Neuron (in vitro differentiated cells): Measurements from ENCODE around the gene PDAP1.

Experiments
- H2AFZ ChIP-seq: one replicate; pipeline ENCODE4 v1.6.1; 2013; ENCODE audit warnings: low read depth, mild to moderate bottlenecking, inconsistent platforms, low read length, moderate library complexity
- H3K27me3 ChIP-seq: one replicate; pipeline ENCODE4 v1.6.1; 2013; ENCODE audit warnings: low read length; ENCODE audit not compliant: insufficient read depth
- H3K36me3 ChIP-seq: one replicate; pipeline ENCODE4 v1.6.1; 2013; ENCODE audit warnings: low read length; ENCODE audit not compliant: insufficient read depth
- H3K4me1 ChIP-seq: one replicate; pipeline ENCODE4 v1.6.1; 2013; ENCODE audit warnings: low read length; ENCODE audit not compliant: insufficient read depth
- H3K4me3 ChIP-seq: 2 replicates; pipeline ENCODE4 v1.5.1; 2013; ENCODE audit warnings: mild to moderate bottlenecking, low read length, moderate library complexity
- H3K9me3 ChIP-seq: one replicate; pipeline ENCODE4 v1.6.1; 2013; ENCODE audit warnings: low read length

The PDAP1 gene

DNA sequence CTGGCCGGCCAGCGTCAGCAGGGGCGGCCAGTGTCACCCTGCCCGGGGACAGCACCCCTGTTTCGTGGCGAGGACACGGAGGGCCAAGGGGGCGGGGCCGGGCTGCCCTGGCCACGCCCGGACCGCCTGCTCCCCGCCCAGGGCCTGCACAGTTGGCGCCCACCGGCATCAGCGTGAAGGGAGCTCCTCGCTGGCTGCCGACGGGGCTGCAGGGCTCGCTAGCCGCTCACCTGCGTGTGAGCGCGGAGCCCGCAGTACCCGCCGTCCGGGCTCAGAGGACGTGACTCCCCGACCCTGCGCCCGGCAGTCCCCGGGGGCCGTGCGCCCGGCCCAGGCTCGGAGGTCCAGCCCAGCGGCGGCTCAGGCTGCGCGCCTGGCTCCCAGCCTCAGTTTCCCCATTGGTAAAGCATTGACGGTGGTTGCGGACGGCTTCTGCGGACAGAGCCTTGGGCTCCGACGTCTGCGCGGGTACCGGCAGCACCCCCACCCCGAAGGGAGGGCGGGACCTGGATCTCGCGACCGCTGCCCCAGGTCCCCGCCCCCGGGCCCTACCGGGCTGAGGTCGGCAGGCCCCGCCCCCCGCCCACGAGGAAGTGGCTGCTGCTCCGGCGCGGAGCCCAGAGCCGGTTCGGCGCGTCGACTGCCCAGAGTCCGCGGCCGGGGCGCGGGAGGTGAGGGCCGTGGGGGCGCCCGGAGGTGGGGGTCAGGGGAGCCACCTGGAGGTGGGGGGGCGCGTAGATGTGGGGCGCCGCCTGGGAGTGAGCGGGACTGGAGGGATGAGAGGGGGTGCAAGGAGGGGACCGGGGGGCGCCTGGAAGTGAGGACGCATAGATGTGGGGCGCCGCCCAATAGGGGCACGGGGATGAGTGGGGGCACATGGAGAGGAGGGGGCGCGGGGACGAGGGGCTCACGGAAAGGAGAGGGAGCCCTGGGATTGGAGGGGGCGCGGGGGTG, 34.0 kb downstream of the PDAP1 start, which contains the start of gene ARPC1B:
TSS of gene ARPC1B (plus strand) at position 620 of the 954 bp plus-strand sequence. CDS start 10,985 bp downstream, outside the sequence.
- Histone ChIP-seq H2AFZ (peak within 1 kb of the TSS; percentile 90), H3K36me3 (peaks cover 2% of the 10 kb centered on the region), H3K27me3 (no peaks in the 10 kb centered on the region), H3K4me1 (no peaks in the 10 kb centered on the region), H3K4me3 (peak within 1 kb of the TSS; percentile 58), H3K9me3 (no peaks in the 10 kb centered on the region)

DNA sequence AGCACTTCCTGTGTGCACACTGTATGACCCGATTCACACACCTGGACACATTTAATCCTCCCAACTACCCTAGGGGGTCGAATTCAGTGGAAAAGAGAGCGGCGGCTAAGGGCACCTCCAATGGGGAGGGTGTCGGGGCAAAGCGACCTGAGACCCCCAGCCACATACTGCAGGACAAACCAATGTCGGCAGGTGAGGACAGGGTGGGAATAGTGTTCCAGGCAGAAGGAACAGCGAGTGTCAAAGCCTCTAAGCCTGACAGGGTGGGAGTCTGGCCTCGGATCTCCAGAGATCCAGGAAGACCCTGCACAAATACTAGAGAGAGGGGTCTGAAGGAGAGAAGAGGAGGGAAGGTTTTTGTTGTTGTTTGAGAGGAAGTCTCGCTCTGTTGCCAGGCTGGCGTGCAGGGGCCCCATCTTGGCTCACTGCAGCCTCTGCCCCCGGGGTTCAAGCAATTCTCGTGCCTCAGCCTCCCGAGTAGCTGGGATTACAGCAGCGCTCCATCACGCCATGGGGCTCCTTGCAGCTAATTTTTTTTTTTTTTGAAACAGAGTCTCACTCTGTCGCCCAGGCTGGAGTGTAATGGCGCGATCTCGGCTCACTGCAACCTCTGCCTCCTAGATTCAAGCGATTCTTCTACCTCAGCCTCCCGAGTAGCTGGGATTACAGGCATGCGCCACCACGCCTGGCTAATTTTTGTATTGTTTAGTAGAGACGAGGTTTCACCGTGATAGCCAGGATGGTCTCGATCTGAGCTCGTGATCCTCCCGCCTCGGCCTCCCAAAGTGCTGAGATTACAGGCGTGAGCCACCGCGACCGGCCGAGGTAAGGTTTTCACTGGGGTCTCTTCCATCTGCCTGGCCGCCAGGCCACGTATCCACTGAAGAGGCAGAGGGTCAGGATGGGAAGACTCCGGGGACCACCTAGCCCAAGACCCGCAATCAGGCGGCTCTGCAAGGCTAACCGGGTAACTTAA, 35.0 kb downstream of the PDAP1 start:
- no peak overlapping the region for H3K4me3 ChIP-seq
- H2AFZ ChIP-seq = no peak overlapping the region
- H3K9me3 ChIP-seq = no peaks in the 10 kb centered on the region
- no peaks in the 10 kb centered on the region for H3K27me3 ChIP-seq
- H3K36me3 ChIP-seq = peaks cover 2% of the 10 kb centered on the region
- H3K4me1 ChIP-seq = no peaks in the 10 kb centered on the region

DNA sequence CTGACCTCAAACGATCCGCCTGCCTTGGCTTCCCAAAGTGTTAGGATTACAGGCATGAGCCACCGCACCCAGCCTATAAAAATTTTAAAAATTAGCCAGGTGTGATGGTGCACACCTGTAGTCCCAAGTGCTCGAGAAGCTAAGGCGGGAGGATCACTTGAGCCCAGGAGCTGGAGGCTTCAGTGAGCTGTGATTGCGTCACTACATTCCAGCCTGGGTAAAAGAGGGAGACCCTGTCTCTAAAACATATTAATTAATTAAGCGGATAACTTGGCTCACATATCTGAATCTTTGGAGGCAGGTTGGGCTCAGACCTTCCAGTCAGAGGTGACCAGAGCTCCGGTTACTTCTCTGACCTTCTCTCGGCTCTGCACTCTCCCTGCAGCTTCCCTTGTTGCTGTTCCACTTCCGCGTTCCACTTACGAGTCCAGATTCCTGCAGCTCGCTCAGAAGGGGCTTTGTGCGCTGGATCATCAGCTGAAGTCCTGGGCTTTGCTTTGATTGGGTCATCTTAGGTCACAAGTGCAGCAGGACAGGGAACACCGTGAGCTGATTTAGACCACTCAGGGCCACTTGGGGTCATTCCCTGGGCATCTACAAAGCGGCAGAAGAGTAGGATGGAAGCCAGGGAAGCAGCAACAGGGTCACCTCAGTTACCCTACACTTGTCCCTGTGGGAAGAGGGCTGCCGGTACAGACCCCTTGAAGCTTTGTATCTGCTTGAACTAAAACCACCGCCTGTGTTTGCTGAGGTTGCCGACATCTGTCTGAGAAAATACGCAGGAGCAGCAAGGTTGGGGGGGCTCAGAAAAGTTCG, 35.9 kb downstream of the PDAP1 start:
- Histone ChIP-seq H3K4me1 (no peaks in the 10 kb centered on the region), H3K4me3 (no peak overlapping the region), H3K27me3 (no peaks in the 10 kb centered on the region), H2AFZ (no peak overlapping the region), H3K9me3 (no peaks in the 10 kb centered on the region), H3K36me3 (peaks cover 2% of the 10 kb centered on the region)

DNA sequence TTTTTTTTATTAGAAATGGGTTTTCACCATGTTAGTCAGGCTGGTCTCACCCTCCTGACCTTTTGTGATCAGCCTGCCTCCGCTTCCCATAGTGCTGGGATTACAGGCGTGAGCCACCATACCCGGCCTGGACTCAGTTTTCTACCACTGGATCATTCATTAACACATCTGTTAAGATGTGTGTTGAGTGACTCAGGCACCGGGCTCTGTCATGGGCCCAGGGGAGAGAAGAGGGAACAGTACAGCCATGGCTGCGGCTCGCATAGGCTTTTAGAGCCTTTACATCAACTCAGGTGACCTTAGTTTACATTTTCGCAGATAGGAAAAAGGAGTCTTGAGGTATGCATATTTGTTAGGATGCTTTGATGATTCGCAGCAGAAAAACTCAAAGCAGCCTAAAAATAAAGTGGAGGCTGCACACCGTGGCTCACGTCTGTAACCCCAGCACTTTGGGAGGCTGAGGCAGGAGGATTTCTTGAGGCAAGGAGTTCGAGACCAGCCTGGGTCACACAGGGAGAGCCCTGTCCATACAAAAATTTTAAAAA, 36.9 kb downstream of the PDAP1 start:
- Histone ChIP-seq H3K36me3 (peaks cover 10% of the 10 kb centered on the region), H3K4me3 (no peak overlapping the region), H3K9me3 (no peaks in the 10 kb centered on the region), H2AFZ (no peak overlapping the region), H3K4me1 (no peaks in the 10 kb centered on the region), H3K27me3 (no peaks in the 10 kb centered on the region)

DNA sequence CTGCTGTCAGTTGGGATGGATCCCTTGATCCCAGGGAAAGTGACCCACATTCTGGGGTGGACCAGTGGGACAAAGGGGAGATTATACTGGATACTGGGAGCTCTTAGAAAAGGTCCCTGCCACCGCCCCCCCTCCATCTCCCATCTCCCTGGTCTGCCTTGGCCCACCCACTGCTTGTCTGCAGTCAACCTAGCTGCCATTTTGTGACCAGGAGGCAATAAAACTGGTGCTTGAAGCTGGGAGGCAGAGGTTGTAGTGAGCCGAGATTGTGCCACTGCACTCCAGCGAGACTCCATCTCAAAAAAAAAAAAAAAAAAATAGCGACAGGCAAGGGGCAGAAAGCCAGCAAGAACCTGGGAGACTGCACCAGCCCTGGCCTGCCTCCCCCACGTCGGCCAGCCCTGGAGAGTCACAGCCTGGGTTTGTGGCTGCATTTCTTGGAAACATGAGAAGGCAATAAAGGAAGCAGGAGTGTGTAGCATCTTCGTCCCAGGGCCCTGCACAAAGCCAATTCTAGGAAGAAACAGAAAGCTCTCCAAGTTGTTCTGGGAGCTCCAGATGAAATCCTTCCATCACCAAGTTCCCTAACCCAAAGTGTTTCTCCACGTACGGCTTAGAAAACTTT, 38.5 kb downstream of the PDAP1 start:
- Histone ChIP-seq H3K36me3 (peaks cover 18% of the 10 kb centered on the region), H3K4me3 (no peak overlapping the region), H3K9me3 (no peaks in the 10 kb centered on the region), H3K27me3 (no peaks in the 10 kb centered on the region), H2AFZ (no peak overlapping the region), H3K4me1 (no peaks in the 10 kb centered on the region)

GRCh38 chr7:99368750-99369389, 39.5 kb downstream of the PDAP1 start:
- Histone ChIP-seq H3K9me3 (no peaks in the 10 kb centered on the region), H3K4me1 (no peaks in the 10 kb centered on the region), H3K27me3 (no peaks in the 10 kb centered on the region), H3K36me3 (peaks cover 25% of the 10 kb centered on the region), H3K4me3 (no peak overlapping the region), H2AFZ (no peak overlapping the region)

DNA sequence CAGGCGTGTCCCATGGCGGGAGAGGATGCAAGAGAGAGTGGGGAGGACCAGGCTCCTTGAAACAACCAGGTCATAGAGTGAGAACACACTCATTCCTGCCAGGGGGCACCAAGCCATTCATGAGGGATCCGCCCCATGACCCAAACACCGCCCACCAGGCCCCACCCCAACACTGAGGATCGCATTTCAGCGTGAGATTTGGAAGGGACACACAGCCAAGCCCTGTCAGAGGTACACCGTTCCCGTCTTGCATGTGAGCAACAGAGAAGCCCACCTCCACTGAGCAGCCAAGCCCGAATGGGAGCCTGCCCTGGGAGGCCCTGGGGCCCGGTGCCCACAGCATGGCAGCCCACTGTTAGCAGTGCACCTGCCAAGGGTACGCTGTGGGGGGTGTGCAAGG, 41.8 kb downstream of the PDAP1 start:
- Histone ChIP-seq H3K4me3 (no peak overlapping the region), H3K4me1 (no peaks in the 10 kb centered on the region), H3K9me3 (no peaks in the 10 kb centered on the region), H3K36me3 (peaks cover 43% of the 10 kb centered on the region), H3K27me3 (no peaks in the 10 kb centered on the region), H2AFZ (no peak overlapping the region)

GRCh38 chr7:99365318-99366141, 42.9 kb downstream of the PDAP1 start:
- H3K27me3 ChIP-seq = no peaks in the 10 kb centered on the region
- H3K4me3 ChIP-seq = no peak overlapping the region
- H3K36me3 ChIP-seq = peaks cover 53% of the 10 kb centered on the region
- H3K4me1 ChIP-seq = no peaks in the 10 kb centered on the region
- no peaks in the 10 kb centered on the region for H3K9me3 ChIP-seq
- H2AFZ ChIP-seq = no peak overlapping the region

- Histone ChIP-seq H3K4me1 (no peaks in the 10 kb centered on the region), H3K9me3 (no peaks in the 10 kb centered on the region), H3K4me3 (no peak overlapping the region), H2AFZ (no peak overlapping the region), H3K36me3 (peaks cover 68% of the 10 kb centered on the region), H3K27me3 (no peaks in the 10 kb centered on the region)
These were observed 45.1 kb downstream of the PDAP1 start for GRCh38 chr7:99363286-99363685.

GRCh38 chr7:99362801-99363200, 45.6 kb downstream of the PDAP1 start:
- H3K27me3 ChIP-seq = no peaks in the 10 kb centered on the region
- no peak overlapping the region for H2AFZ ChIP-seq
- peaks cover 73% of the 10 kb centered on the region for H3K36me3 ChIP-seq
- no peaks in the 10 kb centered on the region for H3K9me3 ChIP-seq
- no peaks in the 10 kb centered on the region for H3K4me1 ChIP-seq
- no peak overlapping the region for H3K4me3 ChIP-seq
